Stimulated activated CD4-positive, alpha-beta T cell treated with anti-CD3 and anti-CD28 coated beads, TNF-alpha, amount 100 ng/mL, for 48 hours (primary cell): ENCODE measurements around the gene KDM5C.

Experiments used
- DNase-seq, 3 donors: peaks; one replicate each; pipeline ENCODE4 v3.0.0-alpha.2; 2020; ENCODE audit warnings: low read depth in 3 of 3

Gene KDM5C

GRCh38 chrX:53224860-53225797 lies at the start of gene KDM5C:
Gene KDM5C, minus strand, starts transcription at chrX:53225207. Its CDS starts 318 bp downstream, at chrX:53224889.
- peak; percentile 62 to 88 (median 79) for DNase-seq

GRCh38 chrX:53272808-53273337 lies 47.9 kb upstream of the KDM5C start:
- no peak for DNase-seq

DNA sequence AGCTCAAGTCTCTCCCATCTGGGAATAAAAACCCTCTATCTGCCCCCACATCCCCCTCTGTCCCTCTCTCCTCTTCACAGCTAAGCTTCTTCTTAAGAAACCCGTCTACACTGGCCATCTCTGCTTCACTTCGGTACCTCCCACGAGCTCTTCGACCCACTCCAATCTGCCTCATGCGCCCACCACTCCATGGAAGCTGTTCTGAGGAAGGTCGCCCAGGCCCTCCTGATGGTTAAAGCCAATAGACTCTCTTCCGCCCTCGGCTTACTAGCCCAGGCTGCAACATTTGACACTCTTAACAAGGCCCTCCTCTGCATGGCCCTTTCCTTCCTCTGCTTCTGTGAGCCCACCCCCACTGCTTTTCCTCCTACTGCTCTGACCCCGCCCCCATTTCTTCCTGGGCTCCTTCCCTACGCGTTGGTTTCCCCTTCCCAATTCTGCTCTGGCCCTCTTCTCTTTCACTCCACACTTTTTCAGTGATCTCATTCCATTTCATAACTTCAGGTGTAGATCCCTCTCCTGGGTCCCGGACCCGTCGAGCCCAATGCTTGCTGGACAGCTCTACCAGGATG lies 44.6 kb upstream of the KDM5C start:
- no peak for DNase-seq

GRCh38 chrX:53268173-53268572 lies 43.2 kb upstream of the KDM5C start:
- DNase-seq = no peak

GRCh38 chrX:53266914-53267313 lies 41.9 kb upstream of the KDM5C start:
- no peak for DNase-seq

DNA sequence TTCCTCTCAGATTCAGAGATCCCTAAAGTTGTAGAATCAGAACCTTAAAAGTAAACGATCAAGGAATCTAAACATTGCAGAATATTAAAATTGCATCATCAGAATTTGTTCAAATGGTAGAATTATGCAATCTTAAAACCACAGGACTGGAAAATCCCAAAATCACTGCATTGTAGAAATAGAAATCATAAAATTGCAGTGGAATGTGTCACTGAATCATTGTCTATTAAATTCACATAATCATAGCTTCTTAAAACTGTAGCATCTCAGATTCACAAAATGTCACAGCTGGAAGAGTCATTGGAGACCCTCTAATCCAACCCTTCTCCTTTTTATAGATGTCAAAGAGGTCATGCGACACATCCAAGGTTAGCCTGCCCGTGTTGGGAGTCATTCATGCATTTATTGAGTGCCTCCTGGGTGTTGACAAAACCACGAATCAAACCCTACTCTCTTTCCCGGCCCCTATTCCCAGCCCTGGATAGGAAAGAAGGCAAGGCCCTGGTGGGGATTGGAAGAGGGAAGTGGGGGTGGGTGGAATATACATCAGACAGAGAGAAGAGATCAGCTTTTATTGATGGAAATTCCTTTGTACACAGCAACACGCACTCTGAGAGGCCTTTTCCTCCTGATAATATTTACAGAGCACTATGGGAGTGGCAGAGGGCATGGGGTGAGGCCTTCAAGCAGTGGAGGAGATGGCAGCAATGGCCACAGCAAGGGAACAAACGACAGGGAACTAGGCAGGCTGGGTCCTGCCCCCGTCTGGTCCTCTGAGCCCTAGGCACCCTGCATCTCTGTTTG lies 41.0 kb upstream of the KDM5C start:
- no peak for DNase-seq

DNA sequence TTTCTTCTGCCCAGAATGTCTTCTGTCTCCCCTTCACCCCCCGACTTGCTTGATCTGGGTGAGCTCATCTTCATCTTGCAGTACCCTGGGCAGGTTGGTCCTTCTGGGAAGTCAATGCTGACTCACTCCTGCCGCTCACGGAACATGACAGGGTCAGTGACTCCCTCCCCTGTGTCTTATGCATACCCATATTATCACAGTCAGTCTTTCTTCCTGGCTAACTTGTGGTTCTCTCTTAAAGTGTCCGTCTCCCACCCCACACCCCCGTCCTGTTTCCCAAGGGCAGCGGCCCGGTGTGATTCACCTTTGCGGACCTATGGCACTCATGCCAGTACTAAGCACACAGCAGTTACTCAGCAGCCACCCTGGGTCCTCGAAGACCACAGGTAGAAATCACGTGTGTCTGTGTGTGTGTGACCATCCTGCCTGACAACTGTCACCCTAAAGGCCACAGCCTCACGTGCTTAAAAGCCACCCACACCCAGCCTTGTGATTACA lies 38.6 kb upstream of the KDM5C start:
- peak in 2 of 3 donors; percentile 34 to 47 for DNase-seq

DNA sequence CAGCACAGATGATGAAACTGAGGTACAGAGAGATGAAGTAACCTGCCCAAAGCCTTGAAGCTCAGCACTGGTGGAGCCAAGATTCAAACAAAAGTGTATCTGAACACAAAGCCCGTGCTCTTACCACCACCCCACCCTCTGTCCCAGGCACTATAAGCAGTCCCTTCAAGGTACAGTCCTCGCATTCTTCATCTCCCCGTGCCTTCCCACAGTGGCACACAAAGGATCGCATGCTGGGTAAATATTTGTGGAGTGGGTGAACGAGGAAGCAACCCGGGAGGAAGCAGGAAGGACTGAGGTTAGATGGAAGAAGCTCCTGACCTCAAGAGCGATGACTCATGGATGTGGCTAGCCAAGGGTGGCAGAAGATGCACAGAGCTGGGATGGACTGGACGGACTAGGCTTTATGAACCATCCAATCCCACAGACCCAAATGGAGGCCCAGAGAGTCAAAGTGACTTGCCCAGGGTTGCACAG lies 37.9 kb upstream of the KDM5C start:
- no peak for DNase-seq

- DNase-seq = no peak
Observed at GRCh38 chrX:53262189-53262917, 37.3 kb upstream of the KDM5C start.

GRCh38 chrX:53261355-53261972 lies 36.5 kb upstream of the KDM5C start:
- no peak for DNase-seq

DNA sequence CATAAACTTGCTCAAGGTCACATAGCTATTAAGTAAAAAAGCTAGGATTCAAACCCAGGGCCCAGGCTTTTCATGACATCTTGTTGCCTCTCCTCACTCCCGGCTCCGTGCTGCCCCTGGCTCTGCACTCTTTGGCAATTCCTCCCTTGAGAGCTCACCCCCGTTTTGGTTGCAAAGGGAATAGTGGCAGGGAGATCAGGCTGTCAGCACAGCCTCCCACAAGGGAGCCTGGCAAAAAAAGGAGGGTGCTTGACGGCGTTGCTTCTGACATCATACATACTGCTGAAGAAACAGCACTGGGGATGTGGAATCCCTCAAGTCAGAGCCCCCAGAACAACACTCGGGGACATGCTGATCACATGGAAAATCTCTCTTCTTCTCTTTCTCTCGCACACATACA lies 35.8 kb upstream of the KDM5C start:
- no peak for DNase-seq

- DNase-seq = no peak
Observed at GRCh38 chrX:53257670-53258423, 32.8 kb upstream of the KDM5C start.

DNA sequence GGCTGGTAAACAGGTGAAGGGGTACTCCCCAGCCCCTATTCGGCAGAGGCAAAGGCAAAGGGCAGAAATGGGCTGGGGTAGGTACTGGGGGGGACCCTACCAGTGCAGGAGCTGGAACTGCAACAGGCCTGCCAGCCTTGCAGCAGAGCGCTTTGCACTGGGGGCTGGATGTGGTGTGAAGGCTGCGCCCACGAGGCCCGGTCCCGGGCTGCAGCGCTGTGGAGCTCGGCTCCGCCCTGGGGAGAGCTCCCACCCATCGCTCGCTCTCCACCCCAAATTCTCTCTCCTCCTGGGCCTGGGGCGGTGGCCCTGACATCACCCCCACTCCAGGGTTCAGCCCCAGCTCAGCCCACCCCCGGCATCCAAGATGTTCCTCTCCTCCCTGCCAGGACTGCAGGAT lies 32.2 kb upstream of the KDM5C start:
- DNase-seq = no peak

DNA sequence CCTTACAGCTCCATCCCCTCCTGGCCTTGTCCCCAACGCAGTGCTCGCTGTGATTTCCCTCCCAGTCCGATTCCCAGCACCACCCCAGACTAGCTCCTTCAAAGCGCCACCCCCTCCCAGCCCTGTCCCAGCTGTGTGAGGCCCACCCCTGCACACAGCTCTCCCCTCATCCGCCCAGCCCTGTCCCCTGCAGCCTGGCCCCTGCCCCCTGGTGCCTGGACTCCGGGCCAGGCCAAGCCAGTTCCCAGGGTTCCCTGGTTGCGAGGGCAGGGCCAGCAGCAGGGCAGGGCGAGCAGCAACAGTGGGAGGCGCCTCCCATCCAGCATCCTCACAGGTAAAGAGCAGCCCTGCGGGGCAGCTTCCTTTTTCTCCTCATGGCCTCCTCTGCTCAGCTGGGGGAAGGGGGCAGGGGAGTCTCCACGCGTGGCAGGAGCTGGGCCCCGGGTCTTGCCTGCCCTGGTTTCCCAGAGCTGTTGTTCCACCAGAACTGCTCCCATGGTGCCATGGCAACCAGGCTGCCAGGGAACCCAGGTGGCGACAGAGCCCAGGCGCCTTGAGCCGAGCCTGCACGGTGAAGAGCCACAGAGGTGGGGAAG lies 31.5 kb upstream of the KDM5C start:
- DNase-seq = no peak

DNA sequence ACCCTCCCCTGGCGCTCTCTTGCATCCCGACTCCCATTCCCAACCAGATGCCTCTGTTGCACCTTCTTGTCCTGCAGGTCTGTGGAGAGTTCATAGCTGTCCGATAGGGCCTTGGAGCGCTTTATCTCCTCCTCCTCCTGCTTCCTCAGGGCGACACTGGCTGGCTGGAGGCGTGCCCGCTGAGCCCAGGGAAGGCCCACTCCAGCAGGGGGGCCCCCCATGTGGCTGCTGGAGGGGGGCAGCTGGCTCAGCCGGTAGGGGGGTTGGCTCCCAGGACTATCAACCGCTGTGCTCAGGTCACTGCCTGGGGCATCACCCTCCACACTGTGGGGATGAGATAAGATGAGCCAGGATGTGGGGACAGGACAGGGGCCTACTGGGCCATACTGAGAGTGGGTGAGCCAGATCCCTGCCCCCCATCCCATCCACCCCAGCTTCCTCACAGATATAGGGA lies 30.8 kb upstream of the KDM5C start:
- DNase-seq = no peak

GRCh38 chrX:53254570-53255461 lies 29.8 kb upstream of the KDM5C start:
- no peak for DNase-seq

DNA sequence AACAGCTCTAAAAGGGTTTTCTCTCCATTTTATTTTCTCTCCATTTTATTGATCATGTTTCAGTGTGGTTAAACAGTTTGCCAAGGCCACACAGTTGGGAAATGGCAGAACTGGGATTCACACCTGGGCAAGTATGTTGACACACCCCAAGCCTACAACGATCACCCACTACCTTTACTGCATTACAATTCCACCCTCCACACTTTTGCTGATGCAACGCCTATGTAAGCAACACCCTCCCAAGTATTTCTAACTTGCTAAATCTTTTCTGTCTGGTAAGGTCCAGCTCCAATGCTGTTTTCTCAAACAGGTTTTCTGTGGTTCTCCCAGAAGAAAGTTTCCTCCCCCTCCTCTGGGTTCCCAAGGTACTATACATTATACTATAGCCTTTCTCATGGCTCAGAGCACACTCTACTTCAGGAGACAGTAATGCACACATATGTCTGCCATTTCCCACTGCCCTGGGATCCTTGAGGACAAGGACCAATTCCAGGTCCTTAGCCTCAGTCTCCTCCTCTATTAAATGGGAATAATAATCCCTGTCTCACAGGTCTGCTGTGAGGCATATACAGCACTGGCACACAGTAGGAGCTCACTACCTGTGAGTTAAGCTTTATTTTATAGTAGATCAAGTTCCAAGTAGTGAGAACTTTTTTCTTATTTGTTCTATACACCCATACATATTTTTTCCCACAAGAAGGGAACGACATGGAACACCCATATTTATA lies 28.4 kb upstream of the KDM5C start:
- no peak for DNase-seq

GRCh38 chrX:53251307-53251706 lies 26.3 kb upstream of the KDM5C start:
- DNase-seq = no peak
